Rectal smooth muscle tissue (tissue), 1 donor: ENCODE data around the gene FSTL4.
"Not testable (repeated sequence)": the region's sequence is repeated elsewhere in the genome, so short reads cannot be mapped to it uniquely, and the experiment has no call there.

ENCODE experiments used
- H3K27ac ChIP-seq: one replicate; pipeline ENCODE4 v1.7.0; 2013; ENCODE audit warnings: low read depth, low read length, inconsistent platforms
- H3K27me3 ChIP-seq: one replicate; pipeline ENCODE4 v1.7.0; 2013; ENCODE audit warnings: low read length; ENCODE audit not compliant: control insufficient read depth, insufficient read depth
- H3K36me3 ChIP-seq: one replicate; pipeline ENCODE4 v1.7.0; 2013; ENCODE audit warnings: low read length; ENCODE audit not compliant: control insufficient read depth, insufficient read depth
- H3K4me1 ChIP-seq: one replicate; pipeline ENCODE4 v1.7.0; 2013; ENCODE audit warnings: low read length; ENCODE audit not compliant: control insufficient read depth, insufficient read depth
- H3K4me3 ChIP-seq: one replicate; pipeline ENCODE4 v1.7.0; 2013; ENCODE audit warnings: low read length
- H3K9ac ChIP-seq: one replicate; pipeline ENCODE4 v1.7.0; 2013; ENCODE audit warnings: low read length

The FSTL4 gene

GRCh38 chr5:133195250-133195649, 417.1 kb downstream of the FSTL4 start:
- Histone ChIP-seq H3K4me1 (no peaks in the 10 kb centered on the region), H3K27ac (no peak overlapping the region), H3K9ac (no peak overlapping the region), H3K27me3 (no peaks in the 10 kb centered on the region), H3K36me3 (no peaks in the 10 kb centered on the region), H3K4me3 (no peak overlapping the region)

DNA sequence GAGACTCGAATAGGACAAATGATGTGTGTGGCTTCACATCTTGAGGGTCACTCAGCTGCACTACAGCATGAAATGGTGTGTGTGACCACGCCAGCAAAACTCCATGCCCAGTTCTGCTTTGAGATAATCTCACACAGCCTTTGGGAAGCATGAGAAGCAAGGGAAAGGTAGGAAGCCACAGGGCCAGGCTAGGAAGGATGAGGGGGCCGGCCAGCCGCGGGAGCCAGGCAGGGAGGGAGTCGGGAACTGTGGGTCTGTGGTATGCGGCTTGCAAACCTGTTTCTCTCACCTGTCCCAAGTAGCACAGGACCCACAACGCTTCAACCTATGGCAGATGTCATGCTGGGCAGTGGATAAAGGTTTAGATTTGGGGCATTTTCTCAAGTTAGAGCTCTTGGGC, 418.5 kb downstream of the FSTL4 start:
- Histone ChIP-seq H3K4me3 (no peak overlapping the region), H3K36me3 (no peaks in the 10 kb centered on the region), H3K4me1 (no peaks in the 10 kb centered on the region), H3K9ac (no peak overlapping the region), H3K27ac (no peak overlapping the region), H3K27me3 (no peaks in the 10 kb centered on the region)

GRCh38 chr5:133192716-133193115, 419.6 kb downstream of the FSTL4 start:
- no peak overlapping the region for H3K4me3 ChIP-seq
- H3K27me3 ChIP-seq = no peaks in the 10 kb centered on the region
- H3K4me1 ChIP-seq = no peaks in the 10 kb centered on the region
- no peaks in the 10 kb centered on the region for H3K36me3 ChIP-seq
- no peak overlapping the region for H3K9ac ChIP-seq
- H3K27ac ChIP-seq = no peak overlapping the region

- Histone ChIP-seq H3K27ac (no peak overlapping the region), H3K4me1 (no peaks in the 10 kb centered on the region), H3K27me3 (no peaks in the 10 kb centered on the region), H3K4me3 (no peak overlapping the region), H3K9ac (no peak overlapping the region), H3K36me3 (no peaks in the 10 kb centered on the region)
These were observed 422.5 kb downstream of the FSTL4 start for GRCh38 chr5:133189881-133190280.

- Histone ChIP-seq H3K4me1 (no peaks in the 10 kb centered on the region), H3K36me3 (no peaks in the 10 kb centered on the region), H3K4me3 (no peak overlapping the region), H3K27me3 (no peaks in the 10 kb centered on the region), H3K27ac (no peak overlapping the region), H3K9ac (no peak overlapping the region)
These were observed 432.9 kb downstream of the FSTL4 start for GRCh38 chr5:133179405-133179804.

- not testable (repeated sequence) for H3K9ac ChIP-seq, H3K4me3 ChIP-seq, H3K36me3 ChIP-seq, H3K27ac ChIP-seq, H3K27me3 ChIP-seq, H3K4me1 ChIP-seq
These were observed 441.5 kb downstream of the FSTL4 start for GRCh38 chr5:133170756-133171387.

GRCh38 chr5:133164759-133165158, 447.6 kb downstream of the FSTL4 start:
- H3K36me3 ChIP-seq = no peaks in the 10 kb centered on the region
- no peak overlapping the region for H3K9ac ChIP-seq
- no peaks in the 10 kb centered on the region for H3K4me1 ChIP-seq
- no peak overlapping the region for H3K27ac ChIP-seq
- no peak overlapping the region for H3K4me3 ChIP-seq
- H3K27me3 ChIP-seq = no peaks in the 10 kb centered on the region

DNA sequence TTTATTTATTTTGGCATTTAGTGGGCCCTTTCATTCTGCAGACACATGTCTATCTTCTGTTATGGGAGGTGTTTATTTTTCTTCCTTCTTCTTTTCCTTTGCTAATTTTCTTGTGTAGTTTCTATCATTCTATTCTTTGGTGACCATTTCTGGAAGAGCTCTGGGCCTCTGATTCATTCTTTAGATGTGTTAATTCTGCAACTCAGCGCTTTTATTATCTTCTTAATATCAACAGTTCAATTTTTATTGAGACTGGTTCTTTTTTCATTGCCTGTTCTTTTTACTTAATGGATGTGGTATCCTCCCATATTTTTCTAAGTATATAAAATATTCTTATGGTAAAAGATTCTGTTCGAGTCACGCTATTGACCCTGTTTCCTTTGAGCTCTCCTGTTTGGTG, 448.5 kb downstream of the FSTL4 start:
- no peaks in the 10 kb centered on the region for H3K36me3 ChIP-seq
- H3K27ac ChIP-seq = no peak overlapping the region
- no peaks in the 10 kb centered on the region for H3K4me1 ChIP-seq

DNA sequence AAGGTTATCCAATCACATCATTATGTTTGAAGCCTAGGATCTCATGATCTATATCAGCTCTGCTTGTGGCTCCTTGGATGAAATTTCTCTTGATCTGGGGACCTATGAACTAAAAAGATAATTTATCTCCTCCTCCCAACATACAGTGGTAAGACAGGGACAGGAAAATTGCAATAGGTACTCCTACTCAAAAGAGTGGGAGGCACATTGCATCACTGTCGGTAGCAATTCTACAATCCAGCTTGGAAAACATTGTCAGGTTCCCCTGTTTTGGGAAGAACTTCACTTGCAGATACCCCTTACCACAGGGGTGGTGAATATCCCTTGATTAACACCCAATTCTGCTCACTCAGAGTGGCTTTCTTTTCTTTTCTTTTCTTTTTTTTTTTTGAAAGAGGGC, 452.8 kb downstream of the FSTL4 start:
- H3K4me3 ChIP-seq = no peak overlapping the region
- H3K36me3 ChIP-seq = no peaks in the 10 kb centered on the region
- H3K27me3 ChIP-seq = no peaks in the 10 kb centered on the region
- H3K4me1 ChIP-seq = no peaks in the 10 kb centered on the region
- no peak overlapping the region for H3K27ac ChIP-seq
- H3K9ac ChIP-seq = no peak overlapping the region

More for the DNA sequence above, 448.5 kb downstream of the FSTL4 start:
- Histone ChIP-seq H3K27me3 (no peaks in the 10 kb centered on the region), H3K4me3 (no peak overlapping the region), H3K9ac (no peak overlapping the region)

GRCh38 chr5:133155326-133155969, 456.9 kb downstream of the FSTL4 start:
- Histone ChIP-seq H3K9ac (no peak overlapping the region), H3K4me1 (no peaks in the 10 kb centered on the region), H3K36me3 (no peaks in the 10 kb centered on the region), H3K27ac (no peak overlapping the region), H3K4me3 (no peak overlapping the region), H3K27me3 (no peaks in the 10 kb centered on the region)

DNA sequence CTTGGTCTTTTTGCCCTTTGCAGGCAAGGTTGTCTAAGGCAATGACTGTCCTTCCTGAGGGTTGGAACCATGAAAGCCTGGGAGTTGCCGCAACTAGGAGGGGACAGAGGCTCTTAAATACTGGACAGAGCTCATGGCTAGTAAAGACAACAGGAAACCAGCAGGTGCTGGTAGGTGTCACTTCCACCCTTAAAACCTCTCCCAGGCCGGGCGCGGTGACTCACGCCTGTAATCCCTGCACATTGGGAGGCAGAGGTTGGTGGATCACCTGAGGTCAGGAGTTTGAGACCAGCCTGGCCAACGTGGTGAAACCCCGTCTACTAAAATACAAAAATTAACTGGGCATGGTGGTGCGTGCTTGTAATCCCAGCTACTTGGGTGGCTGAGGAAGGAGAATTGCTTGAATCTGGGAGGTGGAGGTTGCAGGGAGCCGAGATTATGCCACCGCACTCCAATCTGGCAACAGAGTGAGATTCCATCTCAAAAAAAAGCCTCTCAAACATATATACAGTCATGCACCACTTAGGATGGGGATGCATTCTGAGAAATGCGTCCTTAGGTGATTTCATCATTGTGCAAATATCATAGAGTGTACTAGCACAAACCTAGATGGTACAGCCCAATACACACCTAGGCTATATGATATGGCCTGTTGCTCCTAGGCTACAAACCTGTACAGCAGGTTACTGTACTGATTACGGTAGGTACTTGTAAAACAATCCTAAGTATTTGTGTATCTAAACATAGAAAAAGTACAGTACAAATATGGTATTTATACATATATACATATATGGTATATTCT, 457.9 kb downstream of the FSTL4 start:
- Histone ChIP-seq H3K9ac (no peak overlapping the region), H3K27me3 (no peaks in the 10 kb centered on the region), H3K36me3 (no peaks in the 10 kb centered on the region), H3K4me1 (no peaks in the 10 kb centered on the region), H3K27ac (no peak overlapping the region), H3K4me3 (no peak overlapping the region)

- no peak overlapping the region for H3K4me3 ChIP-seq
- no peaks in the 10 kb centered on the region for H3K4me1 ChIP-seq
- H3K9ac ChIP-seq = no peak overlapping the region
- H3K27me3 ChIP-seq = no peaks in the 10 kb centered on the region
- H3K27ac ChIP-seq = no peak overlapping the region
- no peaks in the 10 kb centered on the region for H3K36me3 ChIP-seq
These were observed 461.3 kb downstream of the FSTL4 start for GRCh38 chr5:133150909-133151544.
